Right lung (tissue), 5 donors: ENCODE data around the gene CCDC60. TPM values are rescaled to one million over a fixed set of nuclear protein-coding genes. Genes with fewer than 3 reads are reported as not detected.
"Not testable (repeated sequence)": the region's sequence is repeated elsewhere in the genome, so short reads cannot be mapped to it uniquely, and the experiment has no call there.

Source experiments
- DNase-seq, 2 donors: peaks; one replicate each; pipeline ENCODE4 v3.0.0-alpha.2; 2013
- polyA plus RNA-seq, 5 donors: library from polyadenylated mRNA; unstranded; fragments of 120-200 nt; gene quantifications; one replicate each; pipeline versions ENCODE4 v1.2.1 to v1.2.3, GENCODE V29; 2013; ENCODE audit warnings: inconsistent platforms in 1 of 5, low replicate concordance in 1 of 5; ENCODE audit not compliant: insufficient read length in 5 of 5, insufficient read depth in 1 of 5

Gene CCDC60
- polyA plus RNA-seq, 5 donors, result 0.73 to 2.8 (median 1.6) TPM

- no peak for DNase-seq
Observed at GRCh38 chr12:119338593-119339363, 4.2 kb downstream of the CCDC60 start.

GRCh38 chr12:119340578-119340977 lies 6.0 kb downstream of the CCDC60 start:
- no peak for DNase-seq

- DNase-seq, result no peak
Observed at GRCh38 chr12:119341020-119341419, 6.5 kb downstream of the CCDC60 start.

- DNase-seq, result no peak
Observed at GRCh38 chr12:119341988-119342387, 7.5 kb downstream of the CCDC60 start.

GRCh38 chr12:119343130-119343529 lies 8.6 kb downstream of the CCDC60 start:
- DNase-seq, result no peak

- no peak for DNase-seq
Observed at GRCh38 chr12:119354172-119354571, 19.6 kb downstream of the CCDC60 start.

GRCh38 chr12:119360366-119360765 lies 25.8 kb downstream of the CCDC60 start:
- DNase-seq, result not testable (repeated sequence)

- no peak for DNase-seq
Observed at GRCh38 chr12:119363037-119363436, 28.5 kb downstream of the CCDC60 start.

- DNase-seq, result no peak
Observed at GRCh38 chr12:119363490-119363889, 29.0 kb downstream of the CCDC60 start.

- no peak for DNase-seq
Observed at GRCh38 chr12:119365451-119365850, 30.9 kb downstream of the CCDC60 start.

GRCh38 chr12:119366007-119366406 lies 31.5 kb downstream of the CCDC60 start:
- DNase-seq, result no peak

- no peak for DNase-seq
Observed at GRCh38 chr12:119369161-119369560, 34.6 kb downstream of the CCDC60 start.

GRCh38 chr12:119369907-119370546 lies 35.5 kb downstream of the CCDC60 start:
- no peak for DNase-seq

- DNase-seq, result peak in 1 of 2 donors; percentile 55
Observed at GRCh38 chr12:119372540-119372939, 38.0 kb downstream of the CCDC60 start.

- no peak for DNase-seq
Observed at GRCh38 chr12:119373001-119373400, 38.5 kb downstream of the CCDC60 start.

GRCh38 chr12:119373666-119374065 lies 39.1 kb downstream of the CCDC60 start:
- DNase-seq, result no peak

GRCh38 chr12:119374635-119375034 lies 40.1 kb downstream of the CCDC60 start:
- no peak for DNase-seq

- DNase-seq, result peak; percentile 56 to 65
Observed at GRCh38 chr12:119375075-119375882, 40.8 kb downstream of the CCDC60 start.

- no peak for DNase-seq
Observed at GRCh38 chr12:119375883-119376190, 41.3 kb downstream of the CCDC60 start.

- no peak for DNase-seq
Observed at GRCh38 chr12:119378903-119379302, 44.4 kb downstream of the CCDC60 start.

- no peak for DNase-seq
Observed at GRCh38 chr12:119381471-119382235, 47.1 kb downstream of the CCDC60 start.

- DNase-seq, result no peak
Observed at GRCh38 chr12:119383206-119383605, 48.7 kb downstream of the CCDC60 start.
